ENCODE data around the gene TRIM73.
"Not testable (repeated sequence)": the region's sequence is repeated elsewhere in the genome, so short reads cannot be mapped to it uniquely, and the experiment has no call there.

Gene TRIM73

DNA sequence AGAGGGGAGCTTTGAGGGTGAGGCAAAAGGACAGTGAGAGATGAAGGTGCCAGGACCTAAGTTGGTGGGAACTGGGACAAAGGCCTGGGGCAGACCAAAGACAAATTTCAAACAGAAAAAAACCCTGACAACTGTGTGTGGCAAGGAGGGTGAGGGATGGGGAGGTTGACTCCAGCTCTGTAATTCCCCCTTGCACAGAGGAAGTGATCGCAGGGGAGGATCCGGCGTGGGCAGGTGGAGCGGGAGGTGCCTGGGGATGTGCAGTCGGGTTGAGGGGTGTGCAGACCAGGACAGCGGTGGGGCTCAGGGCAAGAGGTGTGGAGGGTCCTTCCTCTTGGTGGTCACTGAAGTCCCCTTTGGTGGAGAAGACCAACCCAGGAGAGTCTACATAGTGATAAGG lies 5.1 kb downstream of the TRIM73 start:
- not testable (repeated sequence) for H3K4me1 ChIP-seq (ENCODE audit: control insufficient read depth in 1 of 2, insufficient read depth in 2 of 2, low read length in 2 of 2); H3K4me3 ChIP-seq (ENCODE audit: low read depth in 1 of 2, low read length in 2 of 2); H3K27me3 ChIP-seq (ENCODE audit: low read depth, low read length); H3K27ac ChIP-seq (ENCODE audit: low read length); H3K9me3 ChIP-seq (ENCODE audit: control insufficient read depth in 1 of 2, low read length in 2 of 2); H3K36me3 ChIP-seq (ENCODE audit: control insufficient read depth in 1 of 2, insufficient read depth in 2 of 2, low read length in 2 of 2)

DNA sequence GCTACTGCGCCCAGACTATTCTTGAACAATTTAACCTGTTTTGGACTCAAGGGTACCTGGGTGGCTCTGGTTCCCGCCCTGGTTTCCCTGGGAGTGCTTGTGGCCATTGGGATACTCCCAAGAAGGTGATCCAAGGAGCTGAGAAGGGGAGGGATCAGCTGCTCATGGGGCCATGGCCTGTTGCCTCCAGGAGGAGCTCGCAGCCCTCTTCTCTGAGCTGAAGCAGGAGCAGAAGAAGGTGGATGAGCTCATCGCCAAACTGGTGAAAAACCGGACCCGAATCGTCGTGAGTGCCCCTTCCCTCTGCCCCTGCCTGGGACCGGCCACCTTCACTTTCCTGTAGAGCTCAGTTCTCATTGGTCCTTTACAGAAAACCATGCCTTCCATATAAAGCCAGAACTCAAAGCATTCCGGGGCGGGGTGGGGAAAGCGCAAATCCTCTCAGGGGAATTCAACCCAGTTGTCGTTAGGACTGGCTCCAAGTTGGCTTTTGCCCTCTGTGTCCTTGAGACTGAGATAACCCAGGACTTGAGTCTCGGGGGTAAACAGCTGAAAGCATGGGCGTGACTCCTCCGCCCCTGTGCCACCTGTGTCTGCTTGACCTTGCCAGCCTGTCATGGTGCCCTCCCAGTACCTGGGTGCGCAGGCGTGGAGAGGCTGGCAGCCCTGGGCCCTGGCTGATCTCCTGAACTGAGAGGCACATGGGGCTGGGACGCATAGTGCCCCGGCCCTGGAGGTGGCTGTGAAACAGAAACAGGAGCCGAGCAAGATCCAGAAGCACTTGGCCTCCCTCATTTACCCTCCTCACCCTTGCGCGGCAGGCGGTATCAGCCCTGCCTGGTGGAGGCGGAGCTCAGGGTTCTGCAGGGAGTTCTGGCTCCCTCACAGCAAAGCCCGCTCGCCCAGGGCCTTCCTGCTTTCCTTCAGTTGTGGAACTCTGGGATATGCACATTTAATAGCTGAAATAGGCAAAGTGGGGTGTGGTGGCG lies 8.3 kb downstream of the TRIM73 start:
- H3K4me3 ChIP-seq (ENCODE audit: low read depth in 1 of 2, low read length in 2 of 2); H3K36me3 ChIP-seq (ENCODE audit: control insufficient read depth in 1 of 2, insufficient read depth in 2 of 2, low read length in 2 of 2); H3K27me3 ChIP-seq (ENCODE audit: low read depth, low read length); H3K9me3 ChIP-seq (ENCODE audit: control insufficient read depth in 1 of 2, low read length in 2 of 2); H3K4me1 ChIP-seq (ENCODE audit: control insufficient read depth in 1 of 2, insufficient read depth in 2 of 2, low read length in 2 of 2); H3K27ac ChIP-seq (ENCODE audit: low read length): not testable (repeated sequence)

DNA sequence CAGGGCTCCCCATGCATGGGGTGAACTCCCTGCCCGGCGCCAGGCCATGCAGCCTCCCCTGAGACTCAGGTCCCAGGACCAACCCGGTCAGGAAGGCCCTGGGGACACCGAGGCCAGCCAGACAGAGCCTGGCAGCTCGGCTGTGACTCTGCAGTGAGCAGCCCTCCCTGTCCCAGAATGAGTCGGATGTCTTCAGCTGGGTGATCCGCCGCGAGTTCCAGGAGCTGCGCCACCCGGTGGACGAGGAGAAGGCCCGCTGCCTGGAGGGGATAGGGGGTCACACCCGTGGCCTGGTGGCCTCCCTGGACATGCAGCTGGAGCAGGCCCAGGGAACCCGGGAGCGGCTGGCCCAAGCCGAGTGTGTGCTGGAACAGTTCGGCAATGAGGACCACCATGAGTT lies 9.2 kb downstream of the TRIM73 start:
- not testable (repeated sequence) for H3K27ac ChIP-seq (ENCODE audit: low read length)

DNA sequence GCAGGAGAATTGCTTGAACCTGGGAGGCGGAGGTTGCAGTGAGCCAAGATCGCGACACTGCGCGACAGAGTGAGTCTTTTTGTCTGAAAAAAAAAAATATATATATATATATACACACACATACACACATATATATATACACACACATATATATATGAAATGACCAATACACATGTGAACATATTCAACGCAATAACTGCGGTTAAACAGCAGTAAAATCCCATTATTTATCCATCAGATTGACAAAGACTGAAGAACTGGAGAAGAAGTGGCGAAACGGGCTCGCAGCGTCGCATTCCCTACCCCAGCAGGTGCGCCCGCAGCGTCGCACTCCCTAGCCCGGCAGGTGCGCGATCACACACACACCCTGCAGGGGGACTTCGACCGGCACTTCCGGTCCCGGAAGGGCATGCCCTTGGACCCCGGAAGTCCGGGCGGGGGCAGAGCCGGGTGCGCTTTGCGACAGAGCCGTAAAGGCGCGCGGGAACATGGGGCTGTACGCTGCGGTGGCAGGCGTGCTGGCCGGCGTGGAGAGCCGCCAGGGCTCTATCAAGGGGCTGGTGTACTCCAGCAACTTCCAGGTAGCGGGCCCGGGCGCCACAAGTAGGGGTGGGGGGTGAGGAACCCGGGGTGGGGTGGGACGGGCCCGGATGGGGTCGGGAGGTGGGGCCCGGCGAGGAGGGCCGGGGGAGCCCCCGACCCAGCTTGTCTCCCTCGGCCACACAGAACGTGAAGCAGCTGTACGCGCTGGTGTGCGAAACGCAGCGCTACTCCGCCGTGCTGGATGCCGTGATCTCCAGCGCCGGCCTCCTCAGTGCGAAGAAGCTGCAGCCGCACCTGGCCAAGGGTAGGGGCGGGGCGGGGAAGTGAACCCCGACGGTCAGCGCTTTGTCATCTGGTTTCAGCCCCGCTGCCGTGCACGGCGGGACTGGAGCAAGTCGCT lies 14.7 kb downstream of the TRIM73 start:
- H3K27me3 ChIP-seq (ENCODE audit: low read depth, low read length); H3K4me1 ChIP-seq (ENCODE audit: control insufficient read depth in 1 of 2, insufficient read depth in 2 of 2, low read length in 2 of 2); H3K36me3 ChIP-seq (ENCODE audit: control insufficient read depth in 1 of 2, insufficient read depth in 2 of 2, low read length in 2 of 2); H3K27ac ChIP-seq (ENCODE audit: low read length); H3K4me3 ChIP-seq (ENCODE audit: low read depth in 1 of 2, low read length in 2 of 2); H3K9me3 ChIP-seq (ENCODE audit: control insufficient read depth in 1 of 2, low read length in 2 of 2): not testable (repeated sequence)

More for the DNA sequence above, 9.2 kb downstream of the TRIM73 start:
- not testable (repeated sequence) for H3K9me3 ChIP-seq (ENCODE audit: control insufficient read depth in 1 of 2, low read length in 2 of 2); H3K36me3 ChIP-seq (ENCODE audit: control insufficient read depth in 1 of 2, insufficient read depth in 2 of 2, low read length in 2 of 2); H3K27me3 ChIP-seq (ENCODE audit: low read depth, low read length); H3K4me3 ChIP-seq (ENCODE audit: low read depth in 1 of 2, low read length in 2 of 2); H3K4me1 ChIP-seq (ENCODE audit: control insufficient read depth in 1 of 2, insufficient read depth in 2 of 2, low read length in 2 of 2)

DNA sequence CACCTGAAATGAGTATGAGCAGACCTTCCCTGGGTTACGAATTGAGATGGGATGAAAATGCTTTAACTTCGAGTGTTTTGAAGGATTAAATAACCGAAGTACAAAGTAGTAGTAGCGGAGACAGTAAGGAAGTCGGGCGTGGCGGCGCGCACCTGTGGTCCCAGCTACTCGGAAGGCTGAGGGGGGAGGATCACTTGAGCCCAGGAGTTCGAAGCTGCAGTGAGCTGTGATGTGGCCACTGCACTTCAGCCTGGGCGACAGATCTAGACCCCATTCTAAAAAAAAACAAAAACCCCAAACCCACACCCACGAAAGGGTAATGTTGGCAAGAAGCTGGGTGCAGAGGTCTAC lies 15.4 kb downstream of the TRIM73 start:
- H3K27me3 ChIP-seq (ENCODE audit: low read depth, low read length); H3K36me3 ChIP-seq (ENCODE audit: control insufficient read depth in 1 of 2, insufficient read depth in 2 of 2, low read length in 2 of 2); H3K4me3 ChIP-seq (ENCODE audit: low read depth in 1 of 2, low read length in 2 of 2); H3K27ac ChIP-seq (ENCODE audit: low read length); H3K9me3 ChIP-seq (ENCODE audit: control insufficient read depth in 1 of 2, low read length in 2 of 2); H3K4me1 ChIP-seq (ENCODE audit: control insufficient read depth in 1 of 2, insufficient read depth in 2 of 2, low read length in 2 of 2): not testable (repeated sequence)

DNA sequence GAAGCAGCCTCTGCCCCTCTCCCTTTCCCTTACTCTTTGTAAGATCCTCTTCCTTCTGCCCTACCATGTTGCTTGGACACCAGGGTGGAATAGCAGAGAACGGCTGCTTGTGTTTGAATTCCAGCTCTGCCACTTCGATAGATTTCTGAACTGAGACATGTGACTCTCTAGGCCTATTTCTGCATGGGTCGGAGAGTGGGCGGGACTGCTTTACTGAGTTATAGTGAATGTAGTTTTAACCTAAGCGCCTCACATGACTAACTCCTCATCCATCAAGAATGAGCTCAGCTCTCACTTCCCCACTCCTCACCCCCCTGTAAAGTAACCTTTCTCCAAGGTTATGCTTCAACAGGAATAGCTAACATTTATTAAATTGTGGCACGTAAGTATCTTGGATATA lies 18.8 kb downstream of the TRIM73 start:
- H3K4me3 ChIP-seq (ENCODE audit: low read depth in 1 of 2, low read length in 2 of 2); H3K4me1 ChIP-seq (ENCODE audit: control insufficient read depth in 1 of 2, insufficient read depth in 2 of 2, low read length in 2 of 2); H3K9me3 ChIP-seq (ENCODE audit: control insufficient read depth in 1 of 2, low read length in 2 of 2); H3K36me3 ChIP-seq (ENCODE audit: control insufficient read depth in 1 of 2, insufficient read depth in 2 of 2, low read length in 2 of 2); H3K27ac ChIP-seq (ENCODE audit: low read length); H3K27me3 ChIP-seq (ENCODE audit: low read depth, low read length): not testable (repeated sequence)

DNA sequence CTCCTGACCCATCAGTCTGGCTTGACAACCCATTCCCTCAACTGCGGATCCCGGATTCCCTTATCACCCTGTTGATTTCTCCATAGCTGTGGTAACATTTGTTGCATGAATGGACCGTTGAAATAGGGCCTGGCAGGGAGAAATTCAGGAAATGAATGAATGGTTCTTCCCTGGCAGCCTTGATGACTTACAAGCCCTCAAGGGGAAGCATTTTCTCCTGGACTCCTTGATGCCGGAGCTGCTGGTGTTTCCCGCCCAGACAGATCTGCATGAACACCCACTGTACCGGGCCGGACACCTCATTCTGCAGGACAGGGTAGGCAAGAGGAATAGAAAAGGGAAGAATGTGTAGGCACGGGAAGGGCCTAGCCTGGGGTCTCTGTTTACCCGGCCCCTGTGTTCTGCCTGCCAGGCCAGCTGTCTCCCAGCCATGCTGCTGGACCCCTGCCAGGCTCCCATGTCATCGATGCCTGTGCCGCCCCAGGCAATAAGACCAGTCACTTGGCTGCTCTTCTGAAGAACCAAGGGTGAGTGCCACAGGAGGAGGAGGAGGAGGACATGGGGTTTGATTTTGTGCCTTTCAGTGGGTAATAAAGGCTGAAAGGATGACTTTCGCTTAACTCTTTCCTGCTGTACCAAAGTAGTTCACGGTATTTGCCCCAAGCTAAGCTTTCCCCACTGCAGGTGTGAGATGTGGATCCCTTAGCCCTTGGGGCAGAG lies 19.4 kb downstream of the TRIM73 start:
- H3K4me1 ChIP-seq (ENCODE audit: control insufficient read depth in 1 of 2, insufficient read depth in 2 of 2, low read length in 2 of 2); H3K36me3 ChIP-seq (ENCODE audit: control insufficient read depth in 1 of 2, insufficient read depth in 2 of 2, low read length in 2 of 2); H3K4me3 ChIP-seq (ENCODE audit: low read depth in 1 of 2, low read length in 2 of 2); H3K27me3 ChIP-seq (ENCODE audit: low read depth, low read length); H3K9me3 ChIP-seq (ENCODE audit: control insufficient read depth in 1 of 2, low read length in 2 of 2); H3K27ac ChIP-seq (ENCODE audit: low read length): not testable (repeated sequence)

DNA sequence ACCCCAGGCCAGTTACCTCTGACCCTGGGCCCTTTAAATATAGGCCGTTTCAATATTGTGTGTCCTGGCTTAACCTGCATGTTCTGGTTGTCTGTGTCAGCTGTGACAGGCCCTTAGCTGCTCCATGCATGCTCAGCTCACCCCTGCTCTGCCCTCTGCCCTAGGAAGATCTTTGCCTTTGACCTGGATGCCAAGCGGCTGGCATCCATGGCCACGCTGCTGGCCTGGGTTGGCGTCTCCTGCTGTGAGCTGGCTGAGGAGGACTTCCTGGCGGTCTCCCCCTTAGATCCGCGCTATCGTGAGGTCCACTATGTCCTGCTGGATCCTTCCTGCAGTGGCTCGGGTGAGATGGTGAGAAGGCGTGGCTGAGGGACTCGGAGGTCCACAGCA lies 20.0 kb downstream of the TRIM73 start:
- not testable (repeated sequence) for H3K27me3 ChIP-seq (ENCODE audit: low read depth, low read length); H3K9me3 ChIP-seq (ENCODE audit: control insufficient read depth in 1 of 2, low read length in 2 of 2); H3K4me3 ChIP-seq (ENCODE audit: low read depth in 1 of 2, low read length in 2 of 2); H3K4me1 ChIP-seq (ENCODE audit: control insufficient read depth in 1 of 2, insufficient read depth in 2 of 2, low read length in 2 of 2); H3K27ac ChIP-seq (ENCODE audit: low read length); H3K36me3 ChIP-seq (ENCODE audit: control insufficient read depth in 1 of 2, insufficient read depth in 2 of 2, low read length in 2 of 2)

DNA sequence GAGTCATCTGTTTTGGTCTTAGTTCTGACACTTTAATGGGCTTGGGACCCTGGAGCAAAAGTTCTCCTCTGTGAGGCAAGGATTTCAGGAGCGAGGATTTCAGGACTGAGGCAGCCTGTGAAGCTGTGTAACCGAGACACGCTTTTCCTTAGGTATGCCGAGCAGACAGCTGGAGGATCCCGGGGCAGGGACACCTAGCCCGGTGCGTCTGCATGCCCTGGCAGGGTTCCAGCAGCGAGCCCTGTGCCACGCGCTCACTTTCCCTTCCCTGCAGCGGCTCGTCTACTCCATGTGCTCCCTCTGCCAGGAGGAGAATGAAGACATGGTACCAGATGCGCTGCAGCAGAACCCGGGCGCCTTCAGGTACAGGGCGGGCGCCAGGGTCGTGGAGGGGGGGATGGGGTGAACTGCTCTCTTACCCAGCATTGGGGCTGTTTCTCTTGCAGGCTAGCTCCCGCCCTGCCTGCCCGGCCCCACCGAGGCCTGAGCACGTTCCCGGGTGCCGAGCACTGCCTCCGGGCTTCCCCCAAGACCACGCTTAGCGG lies 20.5 kb downstream of the TRIM73 start:
- H3K4me1 ChIP-seq (ENCODE audit: control insufficient read depth in 1 of 2, insufficient read depth in 2 of 2, low read length in 2 of 2); H3K36me3 ChIP-seq (ENCODE audit: control insufficient read depth in 1 of 2, insufficient read depth in 2 of 2, low read length in 2 of 2); H3K27me3 ChIP-seq (ENCODE audit: low read depth, low read length); H3K4me3 ChIP-seq (ENCODE audit: low read depth in 1 of 2, low read length in 2 of 2); H3K9me3 ChIP-seq (ENCODE audit: control insufficient read depth in 1 of 2, low read length in 2 of 2); H3K27ac ChIP-seq (ENCODE audit: low read length): not testable (repeated sequence)

DNA sequence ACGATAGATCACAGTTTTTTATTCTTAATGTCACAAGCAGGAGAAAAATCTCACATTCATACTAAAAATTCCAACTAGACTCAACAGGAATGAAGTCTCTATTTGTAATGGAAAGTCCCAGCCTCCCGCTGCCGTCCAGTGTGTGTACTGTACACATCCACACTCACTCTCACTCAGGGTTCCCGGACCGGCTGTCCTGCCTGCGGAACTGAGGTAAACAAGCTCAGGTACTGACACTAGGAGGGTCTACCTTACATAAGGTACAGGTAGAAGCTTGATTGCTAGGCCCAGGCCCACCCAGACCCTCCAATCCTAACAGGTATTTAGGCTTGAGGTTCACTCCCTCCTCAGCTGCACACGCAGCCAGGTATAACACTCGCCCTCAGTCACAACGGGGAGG lies 21.4 kb downstream of the TRIM73 start:
- H3K9me3 ChIP-seq (ENCODE audit: control insufficient read depth in 1 of 2, low read length in 2 of 2); H3K4me3 ChIP-seq (ENCODE audit: low read depth in 1 of 2, low read length in 2 of 2): not testable (repeated sequence)

DNA sequence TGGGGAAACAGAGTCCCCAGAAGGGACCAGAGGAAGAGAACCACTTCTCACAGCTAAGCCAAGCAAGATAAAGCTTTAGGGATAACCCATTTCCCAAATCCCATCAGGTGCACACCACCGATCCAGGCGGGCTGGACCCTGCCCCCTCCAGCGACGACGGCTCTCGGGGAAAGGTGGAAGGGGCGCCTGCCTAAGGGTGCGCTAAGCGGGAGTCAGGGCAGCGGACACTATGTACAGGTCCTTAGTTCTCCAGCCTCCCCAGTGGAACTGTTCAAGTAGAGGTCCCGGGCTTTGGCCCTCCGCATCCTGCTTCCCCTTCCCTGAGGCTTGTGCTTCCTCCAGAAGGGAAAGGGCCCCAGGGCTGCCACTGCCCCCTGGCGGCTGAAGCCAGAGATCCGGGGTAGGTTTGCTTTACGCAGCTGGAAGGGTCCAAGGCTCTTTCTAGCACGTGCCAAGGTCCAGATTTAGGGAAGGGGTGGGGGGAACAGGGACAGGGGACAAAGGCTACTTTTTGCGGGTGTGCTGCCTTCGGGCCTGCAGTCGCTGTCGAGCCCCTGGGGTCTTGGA lies 22.9 kb downstream of the TRIM73 start:
- not testable (repeated sequence) for H3K9me3 ChIP-seq (ENCODE audit: control insufficient read depth in 1 of 2, low read length in 2 of 2); H3K4me1 ChIP-seq (ENCODE audit: control insufficient read depth in 1 of 2, insufficient read depth in 2 of 2, low read length in 2 of 2); H3K27ac ChIP-seq (ENCODE audit: low read length); H3K4me3 ChIP-seq (ENCODE audit: low read depth in 1 of 2, low read length in 2 of 2); H3K27me3 ChIP-seq (ENCODE audit: low read depth, low read length)
- peaks cover 0 to 13% of the 10 kb centered on the region in 2 donors for H3K36me3 ChIP-seq (ENCODE audit: control insufficient read depth in 1 of 2, insufficient read depth in 2 of 2, low read length in 2 of 2)

More for the DNA sequence above, 21.4 kb downstream of the TRIM73 start:
- H3K27ac ChIP-seq (ENCODE audit: low read length); H3K36me3 ChIP-seq (ENCODE audit: control insufficient read depth in 1 of 2, insufficient read depth in 2 of 2, low read length in 2 of 2); H3K4me1 ChIP-seq (ENCODE audit: control insufficient read depth in 1 of 2, insufficient read depth in 2 of 2, low read length in 2 of 2); H3K27me3 ChIP-seq (ENCODE audit: low read depth, low read length): not testable (repeated sequence)

All from muscle layer of duodenum (tissue), 2 donors.